Astrocyte (in vitro differentiated cells and primary cell): ENCODE measurements around the gene NDUFAF8. TPM values are rescaled to one million over a fixed set of nuclear protein-coding genes. Genes with fewer than 3 reads are reported as not detected.

Source experiments
- DNase-seq: peaks from one replicate; pipeline ENCODE4 v3.0.0-alpha.2; 2010; ENCODE audit warnings: low read depth
- FAIRE-seq: peaks from 2 replicates; lab custom pipeline; 2011; peaks lifted over from hg19 to GRCh38; lab: Jason Lieb, UNC
- H2AFZ ChIP-seq: 2 replicates; pipeline ENCODE4 v1.6.0; 2012; ENCODE audit warnings: low read depth, low read length, inconsistent platforms
- H3K27ac ChIP-seq: 2 replicates; pipeline ENCODE4 v1.5.1; 2011; ENCODE audit warnings: low read depth, low read length, inconsistent platforms
- H3K27me3 ChIP-seq: 2 replicates; pipeline ENCODE4 v1.6.0; 2011; ENCODE audit warnings: low read length, inconsistent platforms; ENCODE audit not compliant: insufficient read depth
- H3K36me3 ChIP-seq: 2 replicates; pipeline ENCODE4 v1.5.1; 2011; ENCODE audit warnings: low read length, inconsistent platforms; ENCODE audit not compliant: insufficient read depth
- H3K4me1 ChIP-seq: 2 replicates; pipeline ENCODE4 v1.5.1; 2011; ENCODE audit warnings: low read length, inconsistent platforms; ENCODE audit not compliant: insufficient read depth
- H3K4me2 ChIP-seq: 2 replicates; pipeline ENCODE4 v1.6.0; 2012; ENCODE audit warnings: low read length, inconsistent platforms
- H3K4me3 ChIP-seq: 2 replicates; pipeline ENCODE4 v1.5.1; 2011; ENCODE audit warnings: low read depth, mild to moderate bottlenecking, low read length, inconsistent platforms; ENCODE audit not compliant: insufficient read depth
- H3K79me2 ChIP-seq: 2 replicates; pipeline ENCODE4 v1.6.0; 2012; ENCODE audit warnings: mild to moderate bottlenecking, low read length, inconsistent platforms; ENCODE audit not compliant: insufficient read depth
- H3K9ac ChIP-seq: 2 replicates; pipeline ENCODE4 v1.6.0; 2012; ENCODE audit warnings: mild to moderate bottlenecking, low read length, inconsistent platforms
- H3K9me3 ChIP-seq: 2 replicates; pipeline ENCODE4 v1.5.1; 2012; ENCODE audit warnings: low read depth, mild to moderate bottlenecking, low read length, inconsistent platforms; ENCODE audit not compliant: insufficient read depth
- H4K20me1 ChIP-seq: 2 replicates; pipeline ENCODE4 v1.6.0; 2012; ENCODE audit warnings: low read length, inconsistent platforms; ENCODE audit not compliant: insufficient read depth
- H3K27ac Mint-ChIP-seq: one replicate; pipeline ENCODE4 v1.8.0; 2021; ENCODE audit warnings: mild to moderate bottlenecking, mixed read lengths; ENCODE audit not compliant: unreplicated experiment
- H3K27me3 Mint-ChIP-seq: one replicate; pipeline ENCODE4 v1.8.0; 2021; ENCODE audit warnings: low read depth, mixed read lengths; ENCODE audit not compliant: unreplicated experiment
- H3K36me3 Mint-ChIP-seq: one replicate; pipeline ENCODE4 v1.8.0; 2021; ENCODE audit warnings: low read depth, mixed read lengths; ENCODE audit not compliant: unreplicated experiment
- H3K4me1 Mint-ChIP-seq: one replicate; pipeline ENCODE4 v1.8.0; 2021; ENCODE audit warnings: low read depth, mixed read lengths; ENCODE audit not compliant: unreplicated experiment
- H3K4me3 Mint-ChIP-seq: one replicate; pipeline ENCODE4 v1.8.0; 2021; ENCODE audit warnings: mild to moderate bottlenecking, moderate library complexity, mixed read lengths; ENCODE audit not compliant: unreplicated experiment
- H3K9me3 Mint-ChIP-seq: one replicate; pipeline ENCODE4 v1.8.0; 2021; ENCODE audit warnings: mild to moderate bottlenecking, mixed read lengths; ENCODE audit not compliant: unreplicated experiment
- CTCF ChIP-seq: IDR thresholded peaks from 2 replicates; pipeline ENCODE4 v1.5.1; 2011; ENCODE audit warnings: low read depth, mild to moderate bottlenecking, inconsistent platforms, low read length, moderate library complexity; ENCODE audit not compliant: insufficient read depth
- EZH2 ChIP-seq: IDR thresholded peaks from 2 replicates; pipeline ENCODE4 v1.6.1; 2012; ENCODE audit warnings: mild to moderate bottlenecking, low read length, inconsistent platforms; ENCODE audit not compliant: insufficient read depth
- total RNA-seq: library from RNA; stranded (reverse); gene quantifications from 2 replicates; pipeline ENCODE4 v1.2.1, GENCODE V29; 2021

NDUFAF8 gene
- total RNA-seq, 1 donor from 2014 or later = 67.2 TPM

DNA sequence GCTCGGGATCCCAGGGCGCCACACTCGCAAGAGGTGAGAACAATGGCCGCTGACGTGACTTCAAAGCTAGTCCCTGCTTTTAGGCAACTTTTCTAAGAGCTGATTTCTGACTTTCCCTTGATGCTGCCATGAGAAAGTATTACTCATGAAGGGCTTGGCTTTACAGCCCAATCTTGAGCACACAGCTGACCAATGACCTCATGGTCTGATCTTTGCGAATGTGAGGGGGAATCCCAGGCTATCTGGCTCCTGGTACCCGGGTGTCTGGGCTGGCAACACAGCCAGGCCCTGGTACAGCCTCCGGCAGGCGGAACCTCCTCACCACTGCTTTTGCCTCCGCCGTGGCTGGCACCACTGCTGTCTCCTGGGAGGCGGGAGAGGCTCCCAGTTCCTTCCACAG lies 17.5 kb downstream of the NDUFAF8 start:
- H3K79me2 ChIP-seq = peaks cover 8% of the 10 kb centered on the region
- H3K4me1 ChIP-seq = peaks cover 15% of the 10 kb centered on the region
- no peak overlapping the region for H3K4me3 ChIP-seq
- H3K36me3 Mint-ChIP-seq = peaks cover 15% of the 10 kb centered on the region
- TF ChIP-seq EZH2 = no peak
- no peak for TF ChIP-seq CTCF
- no peak overlapping the region for H3K27ac ChIP-seq
- H3K27me3 ChIP-seq = no peaks in the 10 kb centered on the region
- peaks cover 54% of the 10 kb centered on the region for H4K20me1 ChIP-seq
- peak; percentile 46 for DNase-seq
- no peak for FAIRE-seq
- no peak overlapping the region for H3K4me3 Mint-ChIP-seq
- H3K27ac Mint-ChIP-seq = no peak overlapping the region
- H3K4me1 Mint-ChIP-seq = peaks cover 4% of the 10 kb centered on the region
- H3K9me3 Mint-ChIP-seq = no peaks in the 10 kb centered on the region
- no peak overlapping the region for H2AFZ ChIP-seq
- H3K9me3 ChIP-seq = no peaks in the 10 kb centered on the region
- no peak overlapping the region for H3K4me2 ChIP-seq
- H3K27me3 Mint-ChIP-seq = peaks cover 3% of the 10 kb centered on the region
- H3K36me3 ChIP-seq = peaks cover 2% of the 10 kb centered on the region
- no peak overlapping the region for H3K9ac ChIP-seq

- no peak for TF ChIP-seq EZH2
- no peak for TF ChIP-seq CTCF
Observed at GRCh38 chr17:81257533-81257932, 18.4 kb downstream of the NDUFAF8 start.

DNA sequence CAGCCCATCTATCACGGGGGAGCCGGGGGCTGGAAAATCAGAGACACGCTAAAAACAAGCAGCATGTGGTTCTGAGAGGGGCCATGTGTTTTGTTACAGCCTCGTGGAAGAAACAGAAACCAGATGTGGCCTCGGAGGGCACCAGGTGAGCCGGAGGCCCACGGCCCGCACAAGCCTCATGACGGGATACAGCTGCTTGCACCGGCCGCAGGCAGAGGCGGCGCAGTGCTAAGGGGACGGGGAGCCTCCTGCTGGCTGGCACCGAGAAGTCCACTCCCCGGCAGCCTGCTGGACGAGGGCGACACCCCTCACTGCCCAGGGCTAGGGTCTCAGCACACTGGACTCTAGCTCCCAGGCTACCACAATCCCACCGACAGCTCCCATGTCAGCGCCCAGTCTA lies 19.2 kb downstream of the NDUFAF8 start:
- DNase-seq = no peak
- no peak overlapping the region for H3K9ac ChIP-seq
- peaks cover 18% of the 10 kb centered on the region for H3K36me3 Mint-ChIP-seq
- H3K9me3 ChIP-seq = no peaks in the 10 kb centered on the region
- H3K9me3 Mint-ChIP-seq = no peaks in the 10 kb centered on the region
- no peak for FAIRE-seq
- H3K27me3 ChIP-seq = no peaks in the 10 kb centered on the region
- peaks cover 2% of the 10 kb centered on the region for H3K36me3 ChIP-seq
- H2AFZ ChIP-seq = no peak overlapping the region
- peaks cover 43% of the 10 kb centered on the region for H4K20me1 ChIP-seq
- no peak overlapping the region for H3K27ac Mint-ChIP-seq
- H3K27me3 Mint-ChIP-seq = peaks cover 3% of the 10 kb centered on the region
- TF ChIP-seq CTCF (no peak), EZH2 (no peak)
- H3K4me3 ChIP-seq = no peak overlapping the region
- H3K4me3 Mint-ChIP-seq = no peak overlapping the region
- H3K79me2 ChIP-seq = peaks cover 8% of the 10 kb centered on the region
- H3K4me1 ChIP-seq = peaks cover 15% of the 10 kb centered on the region
- peaks cover 4% of the 10 kb centered on the region for H3K4me1 Mint-ChIP-seq
- H3K4me2 ChIP-seq = no peak overlapping the region
- no peak overlapping the region for H3K27ac ChIP-seq

More at GRCh38 chr17:81257533-81257932, 18.4 kb downstream of the NDUFAF8 start:
- Histone ChIP-seq H3K79me2 (peaks cover 8% of the 10 kb centered on the region), H3K9ac (no peak overlapping the region), H2AFZ (no peak overlapping the region), H3K4me3 (no peak overlapping the region), H3K9me3 (no peaks in the 10 kb centered on the region), H3K4me2 (no peak overlapping the region), H3K27me3 (no peaks in the 10 kb centered on the region), H3K4me1 (peaks cover 15% of the 10 kb centered on the region), H3K36me3 (peaks cover 2% of the 10 kb centered on the region), H4K20me1 (peaks cover 51% of the 10 kb centered on the region), H3K27ac (no peak overlapping the region)
- peaks cover 4% of the 10 kb centered on the region for H3K4me1 Mint-ChIP-seq
- H3K4me3 Mint-ChIP-seq = no peak overlapping the region
- peaks cover 18% of the 10 kb centered on the region for H3K36me3 Mint-ChIP-seq
- DNase-seq = no peak
- no peak for FAIRE-seq
- peak overlapping the region; percentile 66 for H3K27ac Mint-ChIP-seq
- H3K9me3 Mint-ChIP-seq = no peaks in the 10 kb centered on the region
- peaks cover 3% of the 10 kb centered on the region for H3K27me3 Mint-ChIP-seq
